Measurements from ENCODE around the gene SALL4.
A peak's percentile ranks its signal among the peaks of the same experiment; 100 is the strongest.

The SALL4 gene

DNA sequence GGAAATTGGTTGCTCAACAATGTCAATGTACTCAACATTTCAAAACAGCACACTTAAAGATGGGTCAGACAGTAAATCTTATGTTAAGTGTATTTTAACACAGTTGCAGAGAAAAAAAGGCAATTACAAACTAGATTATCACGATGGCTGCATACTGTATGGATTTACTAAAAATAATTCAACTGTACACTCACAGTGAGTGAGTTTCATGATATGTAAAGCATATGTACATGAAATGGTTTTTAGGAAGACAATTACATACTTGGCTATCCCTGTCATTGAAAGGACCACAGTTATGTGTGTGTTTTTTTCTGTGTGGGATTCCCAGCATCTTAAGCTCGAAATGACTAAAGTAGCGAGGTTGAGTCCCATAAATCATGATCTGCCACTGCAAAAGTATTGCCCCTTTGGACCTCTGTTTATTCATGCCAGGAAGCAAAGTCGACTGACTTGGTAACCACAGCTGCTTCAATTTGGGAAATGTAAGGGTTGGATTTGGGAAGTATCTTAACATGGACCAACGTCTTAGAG, 5.5 kb upstream of the SALL4 start:
- Histone ChIP-seq H3K4me1 (ENCODE audit: control insufficient read depth, insufficient read depth, low read length) (peaks cover 2% of the 10 kb centered on the region; the same call in 1 of the 2 replicates), H3K4me3 (ENCODE audit: low read depth, low read length) (no peak overlapping the region), H3K9me3 (ENCODE audit: control insufficient read depth, insufficient read depth, low read depth, low read length) (no peaks in the 10 kb centered on the region), H3K27ac (ENCODE audit: extremely low read depth, low read depth, low read length) (no peak overlapping the region), H3K36me3 (ENCODE audit: control insufficient read depth in 2 of 2, insufficient read depth in 1 of 2, low read length in 2 of 2) (no peaks in the 10 kb centered on the region)
- POLR2A ChIA-PET, result no interaction called here
- CTCF ChIA-PET, result interaction anchor here (0.5 to 1.1 kb wide), 3 partner anchors 9 to 1401 kb away, joined by 3 to 5 read pairs (median 3); no protein-coding TSS in a partner anchor
- TF ChIP-seq, protein P1, sequence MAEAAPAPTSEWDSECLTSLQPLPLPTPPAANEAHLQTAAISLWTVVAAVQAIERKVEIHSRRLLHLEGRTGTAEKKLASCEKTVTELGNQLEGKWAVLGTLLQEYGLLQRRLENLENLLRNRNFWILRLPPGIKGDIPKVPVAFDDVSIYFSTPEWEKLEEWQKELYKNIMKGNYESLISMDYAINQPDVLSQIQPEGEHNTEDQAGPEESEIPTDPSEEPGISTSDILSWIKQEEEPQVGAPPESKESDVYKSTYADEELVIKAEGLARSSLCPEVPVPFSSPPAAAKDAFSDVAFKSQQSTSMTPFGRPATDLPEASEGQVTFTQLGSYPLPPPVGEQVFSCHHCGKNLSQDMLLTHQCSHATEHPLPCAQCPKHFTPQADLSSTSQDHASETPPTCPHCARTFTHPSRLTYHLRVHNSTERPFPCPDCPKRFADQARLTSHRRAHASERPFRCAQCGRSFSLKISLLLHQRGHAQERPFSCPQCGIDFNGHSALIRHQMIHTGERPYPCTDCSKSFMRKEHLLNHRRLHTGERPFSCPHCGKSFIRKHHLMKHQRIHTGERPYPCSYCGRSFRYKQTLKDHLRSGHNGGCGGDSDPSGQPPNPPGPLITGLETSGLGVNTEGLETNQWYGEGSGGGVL (tag by site-specific recombination; IDR thresholded peaks at IDR 0.05), result no peak
- TF ChIP-seq TRIM28 (IDR thresholded peaks at IDR 0.05; ENCODE audit: borderline replicate concordance, low read length), result no peak
- TF ChIP-seq ZNF654 (tag by site-specific recombination; IDR thresholded peaks at IDR 0.05; ENCODE audit: low read depth), result no peak
- no peak for TF ChIP-seq ZNF624 (tag by site-specific recombination; IDR thresholded peaks at IDR 0.05)

DNA sequence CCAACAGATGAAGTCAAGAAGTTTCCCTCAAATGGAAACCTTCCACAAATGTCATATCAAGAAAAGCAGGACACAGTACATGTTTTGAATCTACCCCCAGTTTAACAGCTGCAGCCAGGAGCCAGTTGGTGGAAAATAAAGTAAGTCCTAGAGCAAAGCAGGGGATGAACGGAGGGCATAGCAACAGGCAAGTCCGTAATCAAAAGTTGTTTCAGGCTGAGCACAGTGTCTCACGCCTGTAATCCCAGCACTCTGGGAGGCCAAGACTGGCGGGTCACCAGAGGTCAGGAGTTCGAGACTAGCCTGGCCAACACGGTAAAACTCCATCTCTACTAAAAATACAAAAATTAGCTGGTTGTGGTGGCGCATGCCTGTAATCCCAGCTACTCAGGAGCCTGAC, 2.4 kb upstream of the SALL4 start:
- H3K4me3 ChIP-seq (ENCODE audit: low read depth, low read length), result no peak overlapping the region
- peaks cover 2% of the 10 kb centered on the region; the same call in 1 of the 2 replicates for H3K4me1 ChIP-seq (ENCODE audit: control insufficient read depth, insufficient read depth, low read length)
- ChIA-PET CTCF (interaction anchor here (0.6 kb wide), 1 partner anchor 93 kb away, joined by 3 read pairs; no protein-coding TSS in a partner anchor), POLR2A (no interaction called here)
- no peak overlapping the region for H3K27ac ChIP-seq (ENCODE audit: extremely low read depth, low read depth, low read length)
- no peaks in the 10 kb centered on the region for H3K36me3 ChIP-seq (ENCODE audit: control insufficient read depth in 2 of 2, insufficient read depth in 1 of 2, low read length in 2 of 2)
- no peaks in the 10 kb centered on the region for H3K9me3 ChIP-seq (ENCODE audit: control insufficient read depth, insufficient read depth, low read depth, low read length)
- TF ChIP-seq SCRT2 (tag by site-specific recombination; IDR thresholded peaks at IDR 0.05) (0 out of 2 replicates have a peak, but pooled peaks have one; percentile 20), ZNF354C (tag by site-specific recombination; IDR thresholded peaks at IDR 0.05; ENCODE audit: borderline replicate concordance, low read depth) (no peak)

DNA sequence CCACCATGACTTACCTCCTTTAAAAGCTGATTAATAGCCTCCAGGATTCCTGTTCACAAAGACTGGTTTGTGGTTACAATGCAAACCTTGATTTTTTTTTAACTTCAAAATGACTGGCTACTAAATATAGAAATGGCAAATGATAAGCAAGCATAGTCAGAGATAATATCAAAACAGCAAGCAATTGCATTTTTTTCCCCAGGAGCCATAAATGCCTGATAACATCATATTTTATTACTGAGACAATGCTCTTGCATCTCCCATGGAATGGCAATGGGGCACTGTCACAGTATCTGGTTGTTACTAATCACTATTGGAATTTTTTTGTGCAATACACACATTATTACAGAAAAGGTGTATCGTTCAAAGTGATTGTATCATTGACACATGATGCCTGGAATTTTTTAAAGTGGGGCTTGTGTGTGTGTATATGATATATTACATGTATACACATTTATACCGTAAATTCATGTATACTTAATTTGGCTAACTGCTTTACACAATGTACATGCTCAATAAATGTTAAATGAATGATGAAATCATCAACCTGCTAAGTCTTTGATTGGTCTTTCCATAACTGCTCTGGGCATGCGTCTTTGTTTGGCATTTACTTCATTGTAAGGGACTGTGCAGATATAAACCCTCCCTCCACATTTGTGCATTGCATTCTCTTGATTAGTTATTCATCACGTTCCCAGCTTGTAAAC, 980 bp upstream of the SALL4 start:
- H3K36me3 ChIP-seq (ENCODE audit: control insufficient read depth in 2 of 2, insufficient read depth in 1 of 2, low read length in 2 of 2), result no peaks in the 10 kb centered on the region
- no peak overlapping the region for H3K4me3 ChIP-seq (ENCODE audit: low read depth, low read length)
- H3K27ac ChIP-seq (ENCODE audit: extremely low read depth, low read depth, low read length), result no peak overlapping the region
- peaks cover 9% of the 10 kb centered on the region for H3K4me1 ChIP-seq (ENCODE audit: control insufficient read depth, insufficient read depth, low read length)
- ChIA-PET CTCF (interaction anchor here (0.5 to 1.3 kb wide), 4 partner anchors 115 to 281 kb away, joined by 3 to 5 read pairs (median 3); no protein-coding TSS in a partner anchor), POLR2A (no interaction called here)
- H3K9me3 ChIP-seq (ENCODE audit: control insufficient read depth, insufficient read depth, low read depth, low read length), result no peaks in the 10 kb centered on the region
- TF ChIP-seq GLIS2 (tag by site-specific recombination; IDR thresholded peaks at IDR 0.05), result no peak
- TF ChIP-seq ZNF664 (tag by site-specific recombination; IDR thresholded peaks at IDR 0.05), result peak; percentile 97
- TF ChIP-seq ZBTB1 (tag by site-specific recombination; IDR thresholded peaks at IDR 0.05), result no peak
- no peak for TF ChIP-seq ZNF184 (tag by site-specific recombination; IDR thresholded peaks at IDR 0.05)
- TF ChIP-seq ZNF561 (tag by site-specific recombination; IDR thresholded peaks at IDR 0.05; ENCODE audit: borderline replicate concordance), result no peak
- TF ChIP-seq, protein P2, sequence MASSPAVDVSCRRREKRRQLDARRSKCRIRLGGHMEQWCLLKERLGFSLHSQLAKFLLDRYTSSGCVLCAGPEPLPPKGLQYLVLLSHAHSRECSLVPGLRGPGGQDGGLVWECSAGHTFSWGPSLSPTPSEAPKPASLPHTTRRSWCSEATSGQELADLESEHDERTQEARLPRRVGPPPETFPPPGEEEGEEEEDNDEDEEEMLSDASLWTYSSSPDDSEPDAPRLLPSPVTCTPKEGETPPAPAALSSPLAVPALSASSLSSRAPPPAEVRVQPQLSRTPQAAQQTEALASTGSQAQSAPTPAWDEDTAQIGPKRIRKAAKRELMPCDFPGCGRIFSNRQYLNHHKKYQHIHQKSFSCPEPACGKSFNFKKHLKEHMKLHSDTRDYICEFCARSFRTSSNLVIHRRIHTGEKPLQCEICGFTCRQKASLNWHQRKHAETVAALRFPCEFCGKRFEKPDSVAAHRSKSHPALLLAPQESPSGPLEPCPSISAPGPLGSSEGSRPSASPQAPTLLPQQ (tag by site-specific recombination; IDR thresholded peaks at IDR 0.05), result no peak
- TF ChIP-seq, protein P3, sequence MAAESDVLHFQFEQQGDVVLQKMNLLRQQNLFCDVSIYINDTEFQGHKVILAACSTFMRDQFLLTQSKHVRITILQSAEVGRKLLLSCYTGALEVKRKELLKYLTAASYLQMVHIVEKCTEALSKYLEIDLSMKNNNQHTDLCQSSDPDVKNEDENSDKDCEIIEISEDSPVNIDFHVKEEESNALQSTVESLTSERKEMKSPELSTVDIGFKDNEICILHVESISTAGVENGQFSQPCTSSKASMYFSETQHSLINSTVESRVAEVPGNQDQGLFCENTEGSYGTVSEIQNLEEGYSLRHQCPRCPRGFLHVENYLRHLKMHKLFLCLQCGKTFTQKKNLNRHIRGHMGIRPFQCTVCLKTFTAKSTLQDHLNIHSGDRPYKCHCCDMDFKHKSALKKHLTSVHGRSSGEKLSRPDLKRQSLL (tag by site-specific recombination; IDR thresholded peaks at IDR 0.05), result no peak
- TF ChIP-seq, protein P4, sequence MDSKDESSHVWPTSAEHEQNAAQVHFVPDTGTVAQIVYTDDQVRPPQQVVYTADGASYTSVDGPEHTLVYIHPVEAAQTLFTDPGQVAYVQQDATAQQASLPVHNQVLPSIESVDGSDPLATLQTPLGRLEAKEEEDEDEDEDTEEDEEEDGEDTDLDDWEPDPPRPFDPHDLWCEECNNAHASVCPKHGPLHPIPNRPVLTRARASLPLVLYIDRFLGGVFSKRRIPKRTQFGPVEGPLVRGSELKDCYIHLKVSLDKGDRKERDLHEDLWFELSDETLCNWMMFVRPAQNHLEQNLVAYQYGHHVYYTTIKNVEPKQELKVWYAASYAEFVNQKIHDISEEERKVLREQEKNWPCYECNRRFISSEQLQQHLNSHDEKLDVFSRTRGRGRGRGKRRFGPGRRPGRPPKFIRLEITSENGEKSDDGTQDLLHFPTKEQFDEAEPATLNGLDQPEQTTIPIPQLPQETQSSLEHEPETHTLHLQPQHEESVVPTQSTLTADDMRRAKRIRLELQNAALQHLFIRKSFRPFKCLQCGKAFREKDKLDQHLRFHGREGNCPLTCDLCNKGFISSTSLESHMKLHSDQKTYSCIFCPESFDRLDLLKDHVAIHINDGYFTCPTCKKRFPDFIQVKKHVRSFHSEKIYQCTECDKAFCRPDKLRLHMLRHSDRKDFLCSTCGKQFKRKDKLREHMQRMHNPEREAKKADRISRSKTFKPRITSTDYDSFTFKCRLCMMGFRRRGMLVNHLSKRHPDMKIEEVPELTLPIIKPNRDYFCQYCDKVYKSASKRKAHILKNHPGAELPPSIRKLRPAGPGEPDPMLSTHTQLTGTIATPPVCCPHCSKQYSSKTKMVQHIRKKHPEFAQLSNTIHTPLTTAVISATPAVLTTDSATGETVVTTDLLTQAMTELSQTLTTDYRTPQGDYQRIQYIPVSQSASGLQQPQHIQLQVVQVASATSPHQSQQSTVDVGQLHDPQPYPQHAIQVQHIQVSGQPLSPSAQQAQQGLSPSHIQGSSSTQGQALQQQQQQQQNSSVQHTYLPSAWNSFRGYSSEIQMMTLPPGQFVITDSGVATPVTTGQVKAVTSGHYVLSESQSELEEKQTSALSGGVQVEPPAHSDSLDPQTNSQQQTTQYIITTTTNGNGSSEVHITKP (tag by site-specific recombination; IDR thresholded peaks at IDR 0.05), result no peak
- TF ChIP-seq, protein P5, sequence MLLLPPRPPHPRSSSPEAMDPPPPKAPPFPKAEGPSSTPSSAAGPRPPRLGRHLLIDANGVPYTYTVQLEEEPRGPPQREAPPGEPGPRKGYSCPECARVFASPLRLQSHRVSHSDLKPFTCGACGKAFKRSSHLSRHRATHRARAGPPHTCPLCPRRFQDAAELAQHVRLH (tag by site-specific recombination; IDR thresholded peaks at IDR 0.05), result no peak
- TF ChIP-seq GLI2 (tag by site-specific recombination; IDR thresholded peaks at IDR 0.05; ENCODE audit: borderline replicate concordance, low read depth), result no peak
- no peak for TF ChIP-seq ZNF785 (tag by site-specific recombination; IDR thresholded peaks at IDR 0.05)

Data from HEK293 (cell line).